Right lobe of liver (tissue), 4 donors: ENCODE results near the gene TARDBP.
"Not testable (repeated sequence)": the region's sequence is repeated elsewhere in the genome, so short reads cannot be mapped to it uniquely, and the experiment has no call there.

Source experiments
- POLR2A ChIP-seq: fragments of 450-650 bp; IDR thresholded peaks from one replicate; pipeline ENCODE4 v1.6.1; 2017; ENCODE audit warnings: antibody characterized with exemption, mild to moderate bottlenecking
- TF ChIP-seq, protein P1 (sequence below), 4 donors: fragments of 200-600 bp in 3 of 4; fragments of 450-650 bp in 1 of 4; IDR thresholded peaks; one replicate each; pipeline versions ENCODE4 v1.5.1 to v1.8.0; 2016 to 2022; ENCODE audit warnings: antibody characterized with exemption in 4 of 4, mild to moderate bottlenecking in 2 of 4
- donor health status: DM: no; HTN: no; CAD: no.
- donor health status: DM: no; HTN: no; CAD: no.
- donor health status: DM: no; HTN: yes; CAD: no.

- TF ChIP-seq, protein P1, sequence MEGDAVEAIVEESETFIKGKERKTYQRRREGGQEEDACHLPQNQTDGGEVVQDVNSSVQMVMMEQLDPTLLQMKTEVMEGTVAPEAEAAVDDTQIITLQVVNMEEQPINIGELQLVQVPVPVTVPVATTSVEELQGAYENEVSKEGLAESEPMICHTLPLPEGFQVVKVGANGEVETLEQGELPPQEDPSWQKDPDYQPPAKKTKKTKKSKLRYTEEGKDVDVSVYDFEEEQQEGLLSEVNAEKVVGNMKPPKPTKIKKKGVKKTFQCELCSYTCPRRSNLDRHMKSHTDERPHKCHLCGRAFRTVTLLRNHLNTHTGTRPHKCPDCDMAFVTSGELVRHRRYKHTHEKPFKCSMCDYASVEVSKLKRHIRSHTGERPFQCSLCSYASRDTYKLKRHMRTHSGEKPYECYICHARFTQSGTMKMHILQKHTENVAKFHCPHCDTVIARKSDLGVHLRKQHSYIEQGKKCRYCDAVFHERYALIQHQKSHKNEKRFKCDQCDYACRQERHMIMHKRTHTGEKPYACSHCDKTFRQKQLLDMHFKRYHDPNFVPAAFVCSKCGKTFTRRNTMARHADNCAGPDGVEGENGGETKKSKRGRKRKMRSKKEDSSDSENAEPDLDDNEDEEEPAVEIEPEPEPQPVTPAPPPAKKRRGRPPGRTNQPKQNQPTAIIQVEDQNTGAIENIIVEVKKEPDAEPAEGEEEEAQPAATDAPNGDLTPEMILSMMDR (IDR thresholded peaks at IDR 0.05), result not testable (repeated sequence)
- not testable (repeated sequence) for TF ChIP-seq POLR2A
Measured at GRCh38 chr1:11073398-11073797, 60.9 kb downstream of the TARDBP start.
